NT2/D1 (cell line): ENCODE data around the gene THNSL1.

Source experiments
- SUZ12 ChIP-seq: IDR thresholded peaks from 2 replicates; pipeline ENCODE4 v1.6.1; 2011; ENCODE audit not compliant: insufficient read length, insufficient read depth; ENCODE audit errors: extremely low read depth
- YY1 ChIP-seq: IDR thresholded peaks from 2 replicates; pipeline ENCODE4 v1.6.1; 2011; ENCODE audit not compliant: insufficient read length, insufficient read depth
- ZNF274 ChIP-seq: IDR thresholded peaks from 2 replicates; pipeline ENCODE4 v1.6.1; 2011; ENCODE audit warnings: mild to moderate bottlenecking, low read depth, low read length

GRCh38 chr10:24995072-24995471 lies 21.3 kb upstream of the THNSL1 start:
- TF ChIP-seq YY1 (no peak), ZNF274 (no peak), SUZ12 (no peak)
